ENCODE data around the gene PLCB3.
"Not testable (repeated sequence)": the region's sequence is repeated elsewhere in the genome, so short reads cannot be mapped to it uniquely, and the experiment has no call there.

Gene PLCB3

DNA sequence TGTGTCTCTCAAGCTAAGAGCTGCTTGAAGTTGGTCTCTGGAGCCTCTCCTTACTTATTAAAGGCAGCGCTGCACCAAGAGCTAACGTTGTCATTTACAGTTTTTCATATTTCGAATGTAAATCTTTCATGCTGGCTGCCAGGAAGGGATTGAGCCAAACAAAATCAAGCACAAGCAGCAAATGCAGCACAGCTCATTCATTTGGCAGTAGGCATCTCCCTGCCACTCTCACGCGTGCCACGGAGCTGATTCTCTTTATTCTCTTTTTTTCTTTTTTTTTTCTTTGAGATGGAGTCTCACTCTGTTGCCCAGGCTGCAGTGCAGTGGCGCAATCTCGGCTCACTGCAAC, 18.4 kb upstream of the PLCB3 start:
- DNase-seq (ENCODE audit: low read depth): no peak
- H3K4me3 ChIP-seq (ENCODE audit: low read depth, low read length): no peak overlapping the region

GRCh38 chr11:64233913-64234586, 17.3 kb upstream of the PLCB3 start, which contains the start of gene VEGFB:
VEGFB (plus strand) TSS chr11:64234584; CDS start chr11:64234834, 250 bp downstream.
- peak within 1 kb of the TSS; percentile 71 for H3K4me3 ChIP-seq (ENCODE audit: low read depth, low read length)
- DNase-seq (ENCODE audit: low read depth): no peak

DNA sequence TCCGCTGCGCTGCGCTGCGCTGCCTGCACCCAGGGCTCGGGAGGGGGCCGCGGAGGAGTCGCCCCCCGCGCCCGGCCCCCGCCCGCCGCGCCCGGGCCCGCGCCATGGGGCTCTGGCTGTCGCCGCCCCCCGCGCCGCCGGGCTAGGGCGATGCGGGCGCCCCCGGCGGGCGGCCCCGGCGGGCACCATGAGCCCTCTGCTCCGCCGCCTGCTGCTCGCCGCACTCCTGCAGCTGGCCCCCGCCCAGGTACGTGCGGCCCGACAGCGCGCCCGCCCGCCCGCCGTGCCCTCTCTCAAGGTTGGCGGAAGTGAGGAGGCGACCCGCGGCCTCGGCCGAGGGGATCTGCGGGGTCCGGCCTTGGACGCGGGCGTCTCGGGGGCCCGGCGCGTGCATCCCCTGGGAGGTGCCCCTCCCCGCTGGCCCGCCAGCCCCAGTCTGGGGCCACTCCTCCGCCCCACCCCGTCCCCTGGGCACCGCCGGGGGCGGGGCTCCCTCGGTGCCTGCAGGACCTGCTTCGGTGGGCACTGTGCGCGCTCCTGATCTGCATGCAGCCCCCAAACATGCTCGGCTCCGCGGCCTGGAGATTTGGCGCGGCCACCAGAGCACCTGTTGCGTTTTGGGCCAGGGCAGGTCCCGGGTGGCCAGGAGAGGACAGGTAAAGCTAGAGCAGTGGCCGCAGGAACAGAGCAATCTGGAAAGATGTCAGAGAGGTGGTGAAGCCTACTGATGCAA, 16.5 kb upstream of the PLCB3 start:
- no peak for DNase-seq (ENCODE audit: low read depth)
- peak overlapping the region; percentile 71 for H3K4me3 ChIP-seq (ENCODE audit: low read depth, low read length)

- no peak for DNase-seq (ENCODE audit: low read depth)
- peak overlapping the region; percentile 71 for H3K4me3 ChIP-seq (ENCODE audit: low read depth, low read length)
Observed at GRCh38 chr11:64235437-64236161, 15.7 kb upstream of the PLCB3 start.

- H3K4me3 ChIP-seq (ENCODE audit: low read depth, low read length): no peak overlapping the region
- DNase-seq (ENCODE audit: low read depth): no peak
Observed at GRCh38 chr11:64237484-64237951, 13.8 kb upstream of the PLCB3 start.

DNA sequence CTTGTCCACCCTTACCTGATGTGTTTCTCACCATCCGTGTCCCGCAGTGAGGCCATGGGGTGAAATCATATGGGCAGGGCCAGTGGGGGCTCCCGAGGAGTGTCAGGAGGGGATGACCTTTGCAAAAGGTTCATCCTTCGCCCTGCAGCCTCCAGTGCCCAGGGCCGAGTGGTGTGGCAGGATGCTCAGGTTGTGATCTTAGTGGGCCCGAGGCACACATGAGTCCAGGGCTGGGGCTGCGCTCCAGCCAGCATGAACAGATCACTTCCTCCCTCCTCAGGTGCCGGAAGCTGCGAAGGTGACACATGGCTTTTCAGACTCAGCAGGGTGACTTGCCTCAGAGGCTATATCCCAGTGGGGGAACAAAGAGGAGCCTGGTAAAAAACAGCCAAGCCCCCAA, 13.3 kb upstream of the PLCB3 start:
- no peak for DNase-seq (ENCODE audit: low read depth)
- H3K4me3 ChIP-seq (ENCODE audit: low read depth, low read length): no peak overlapping the region

GRCh38 chr11:64238999-64239398, 12.3 kb upstream of the PLCB3 start:
- no peak overlapping the region for H3K4me3 ChIP-seq (ENCODE audit: low read depth, low read length)
- DNase-seq (ENCODE audit: low read depth): no peak

GRCh38 chr11:64239662-64240434, 11.5 kb upstream of the PLCB3 start:
- no peak for DNase-seq (ENCODE audit: low read depth)
- peak overlapping the region; percentile 84 for H3K4me3 ChIP-seq (ENCODE audit: low read depth, low read length)

DNA sequence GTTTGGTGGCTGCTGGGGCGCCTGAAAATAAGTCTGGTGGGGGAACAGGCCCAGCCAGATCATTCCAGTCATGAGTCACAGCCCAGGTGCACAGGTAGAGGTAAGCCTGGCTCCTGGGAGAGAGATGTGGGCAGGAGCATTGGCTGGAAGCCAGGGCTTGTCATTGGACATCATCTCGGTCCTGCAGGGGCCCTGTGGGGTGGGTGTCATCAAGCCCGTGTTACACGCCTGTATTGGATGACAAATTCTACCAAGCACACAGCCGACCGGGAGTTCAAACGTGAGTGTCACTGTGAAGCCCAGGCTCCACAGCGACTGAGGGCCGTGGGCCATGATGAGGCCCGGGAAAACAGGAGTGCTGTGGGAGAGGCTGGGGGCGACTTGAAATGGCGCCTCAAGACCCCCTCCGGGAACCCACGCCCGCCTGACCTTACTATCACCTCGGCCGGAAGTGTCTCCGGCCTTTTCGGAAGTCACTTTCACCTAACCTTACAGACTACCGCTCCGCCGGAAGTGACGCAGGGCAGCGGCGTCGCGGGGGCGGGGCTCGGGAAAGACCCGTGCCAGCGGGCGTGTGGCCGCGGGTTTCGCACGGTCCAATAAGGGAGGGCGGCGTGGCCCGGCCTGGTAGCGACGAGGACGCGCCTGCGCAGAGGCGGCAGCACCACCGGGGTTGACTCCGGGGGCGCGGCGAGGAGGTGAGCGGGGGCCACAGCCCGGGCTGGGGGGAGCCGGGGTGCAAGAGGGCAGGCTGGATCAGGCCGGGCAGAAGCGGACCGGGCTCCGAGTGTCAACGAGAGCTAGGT, 10.7 kb upstream of the PLCB3 start, which contains the start of gene FKBP2:
Gene FKBP2, plus strand, starts transcription at position 661 of the 806 bp plus-strand sequence. CDS start 1,293 bp downstream, outside the sequence.
- peak within 1 kb of the TSS; percentile 84 for H3K4me3 ChIP-seq (ENCODE audit: low read depth, low read length)
- DNase-seq (ENCODE audit: low read depth): peak; percentile 89

DNA sequence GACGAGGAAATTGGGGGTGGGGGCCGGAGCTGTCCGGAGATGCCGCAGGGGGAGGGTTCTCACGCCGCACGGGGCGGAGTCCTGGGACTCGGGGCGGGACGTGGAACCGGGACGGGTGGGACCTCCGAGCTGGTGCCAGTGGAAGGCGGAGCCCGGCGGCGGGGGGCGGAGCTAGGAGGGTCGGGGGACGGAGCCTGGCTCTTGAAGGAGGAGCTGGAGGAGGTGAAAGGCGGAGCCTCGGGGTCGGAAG, 10.2 kb upstream of the PLCB3 start:
- peak; percentile 95 for DNase-seq (ENCODE audit: low read depth)

GRCh38 chr11:64241491-64242374, 9.6 kb upstream of the PLCB3 start:
- DNase-seq (ENCODE audit: low read depth): no peak
- peak overlapping the region; percentile 84 for H3K4me3 ChIP-seq (ENCODE audit: low read depth, low read length)

More for the DNA sequence above, 10.2 kb upstream of the PLCB3 start:
- H3K4me3 ChIP-seq (ENCODE audit: low read depth, low read length): peak overlapping the region; percentile 84

DNA sequence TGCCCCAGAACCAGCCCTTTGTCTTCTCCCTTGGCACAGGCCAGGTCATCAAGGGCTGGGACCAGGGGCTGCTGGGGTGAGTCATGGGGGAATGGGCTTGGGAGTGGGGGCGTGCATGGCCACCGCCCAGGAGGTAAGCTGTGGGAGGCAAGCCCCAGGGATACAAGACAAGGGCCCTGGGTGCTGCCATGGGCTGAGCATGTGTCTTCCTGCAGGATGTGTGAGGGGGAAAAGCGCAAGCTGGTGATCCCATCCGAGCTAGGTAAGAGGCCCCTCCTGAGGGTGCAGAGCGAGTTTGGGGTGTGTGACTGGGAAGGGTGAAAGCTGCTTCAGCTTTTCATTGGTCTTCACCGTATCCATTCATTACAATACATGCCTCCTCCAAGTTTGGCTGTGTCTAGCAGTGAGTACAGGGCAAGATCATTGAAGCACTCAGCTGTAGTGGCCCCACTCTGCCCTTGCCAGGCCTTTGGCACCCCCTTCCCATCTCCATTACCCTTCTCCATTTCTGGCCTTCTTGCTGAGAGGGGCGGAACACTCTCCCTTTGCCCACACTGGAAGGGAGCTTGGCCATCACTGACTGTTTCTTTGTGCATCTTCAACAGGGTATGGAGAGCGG, 8.0 kb upstream of the PLCB3 start:
- DNase-seq (ENCODE audit: low read depth): no peak
- peak overlapping the region; percentile 84 for H3K4me3 ChIP-seq (ENCODE audit: low read depth, low read length)

- DNase-seq (ENCODE audit: low read depth): no peak
- H3K4me3 ChIP-seq (ENCODE audit: low read depth, low read length): peak overlapping the region; percentile 7
Observed at GRCh38 chr11:64244107-64244506, 7.2 kb upstream of the PLCB3 start.

GRCh38 chr11:64244966-64245365, 6.4 kb upstream of the PLCB3 start:
- H3K4me3 ChIP-seq (ENCODE audit: low read depth, low read length): peak overlapping the region; percentile 91
- no peak for DNase-seq (ENCODE audit: low read depth)

- peak overlapping the region; percentile 91 for H3K4me3 ChIP-seq (ENCODE audit: low read depth, low read length)
- no peak for DNase-seq (ENCODE audit: low read depth)
Observed at GRCh38 chr11:64245401-64245796, 5.9 kb upstream of the PLCB3 start.

- DNase-seq (ENCODE audit: low read depth): peak; percentile 81
- H3K4me3 ChIP-seq (ENCODE audit: low read depth, low read length): peak overlapping the region; percentile 91
Observed at GRCh38 chr11:64245797-64246620, 5.3 kb upstream of the PLCB3 start.

DNA sequence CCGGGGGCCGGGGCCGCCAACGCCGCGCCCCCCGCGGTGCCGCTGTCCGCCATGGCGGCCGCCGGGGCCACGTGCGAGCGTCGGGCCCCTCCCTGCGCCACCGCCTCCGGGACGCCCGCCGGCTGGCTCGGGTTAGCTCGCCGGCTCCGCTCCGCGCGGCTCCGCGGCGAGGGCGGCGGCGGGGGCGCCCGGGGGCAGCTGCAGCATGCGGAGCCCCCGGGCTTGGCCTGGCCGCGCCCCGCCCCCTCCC, 4.8 kb upstream of the PLCB3 start:
- not testable (repeated sequence) for DNase-seq (ENCODE audit: low read depth)
- H3K4me3 ChIP-seq (ENCODE audit: low read depth, low read length): peak overlapping the region; percentile 91

All from skeletal muscle cell (primary cell).